H1 (cell line): ENCODE results near the gene CRTC3. TPM values are rescaled to one million over a fixed set of nuclear protein-coding genes. Genes with fewer than 3 reads are reported as not detected.

Source experiments
- CTCF ChIA-PET: fragments of 300-600 bp; sonication (Branson Sonifier 250); formaldehyde crosslinking; loops from one replicate; lab custom pipeline; 2021; ENCODE audit not compliant: partially characterized antibody; lab: Charles Lee
- POLR2A ChIA-PET: fragments of 300-600 bp; sonication (Branson Sonifier 250); formaldehyde crosslinking; loops from one replicate; lab custom pipeline; 2021; ENCODE audit warnings: inconsistent platforms; ENCODE audit not compliant: partially characterized antibody; lab: Charles Lee
- DNase-seq, 2 experiments: peaks; one replicate each; pipeline versions ENCODE4 v3.0.0 to v3.0.0-alpha.2; 2010 to 2022; ENCODE audit warnings: low spot score in 2 of 2, low read depth in 1 of 2, mixed read lengths in 1 of 2
- FAIRE-seq: peaks from 2 replicates; lab custom pipeline; 2011; peaks lifted over from hg19 to GRCh38; lab: Jason Lieb, UNC
- H2AFZ ChIP-seq: 2 replicates; pipeline ENCODE4 v1.8.1; 2012; ENCODE audit warnings: low read length, inconsistent platforms
- H2AK5ac ChIP-seq: 2 replicates; pipeline ENCODE4 v1.6.1; 2013; ENCODE audit warnings: low read depth, low read length
- H2BK120ac ChIP-seq: replicated peaks from 2 replicates; pipeline ENCODE3; 2013; ENCODE audit warnings: low read depth, low read length, inconsistent platforms
- H2BK12ac ChIP-seq: 2 replicates; pipeline ENCODE4 v1.6.1; 2013; ENCODE audit warnings: low read depth, low read length
- H2BK15ac ChIP-seq: 2 replicates; pipeline ENCODE4 v1.6.1; 2013; ENCODE audit warnings: low read length
- H2BK20ac ChIP-seq: 2 replicates; pipeline ENCODE4 v1.6.1; 2013; ENCODE audit warnings: low read length
- H2BK5ac ChIP-seq: 2 replicates; pipeline ENCODE4 v1.6.1; 2013; ENCODE audit warnings: low read depth, low read length
- H3K14ac ChIP-seq: 2 replicates; pipeline ENCODE4 v1.6.1; 2013; ENCODE audit warnings: inconsistent platforms; ENCODE audit not compliant: insufficient read length
- H3K18ac ChIP-seq: 2 replicates; pipeline ENCODE4 v1.6.1; 2013; ENCODE audit warnings: low read length; ENCODE audit errors: extremely low read depth
- H3K23ac ChIP-seq: 2 replicates; pipeline ENCODE4 v1.6.1; 2013; ENCODE audit warnings: inconsistent platforms; ENCODE audit not compliant: insufficient read length
- H3K23me2 ChIP-seq: 2 replicates; pipeline ENCODE4 v1.6.1; 2013; ENCODE audit warnings: low read depth, low read length
- H3K27ac ChIP-seq: 2 replicates; pipeline ENCODE4 v1.6.1; 2011; ENCODE audit warnings: low read depth, low read length, inconsistent platforms
- H3K27me3 ChIP-seq, 4 experiments: replicated peaks in 1 of 4; 1 replicate in 1 of 4; 2 replicates in 3 of 4; pipeline versions ENCODE4 v1.6.1 to v1.8.1; 2011 to 2013; ENCODE audit warnings: low read length in 3 of 4, mild to moderate bottlenecking in 3 of 4, inconsistent platforms in 2 of 4, mixed read lengths in 2 of 4, moderate library complexity in 1 of 4; ENCODE audit not compliant: control insufficient read depth in 3 of 4, insufficient read depth in 3 of 4; ENCODE audit errors: extremely low read depth in 1 of 4
- H3K36me3 ChIP-seq, 4 experiments: 2 replicates each; pipeline versions ENCODE4 v1.6.1 to v1.8.1; 2011 to 2013; ENCODE audit warnings: mild to moderate bottlenecking in 4 of 4, low read length in 3 of 4, moderate library complexity in 2 of 4, control low read depth in 1 of 4, inconsistent platforms in 1 of 4; ENCODE audit not compliant: insufficient read depth in 4 of 4, control insufficient read depth in 2 of 4
- H3K4ac ChIP-seq: replicated peaks from 2 replicates; pipeline ENCODE3; 2013; ENCODE audit warnings: low read length, low read depth, mixed read lengths, inconsistent platforms; ENCODE audit not compliant: insufficient read length
- H3K4me1 ChIP-seq, 4 experiments: replicated peaks in 1 of 4; 1 replicate in 1 of 4; 2 replicates in 3 of 4; pipeline versions ENCODE4 v1.6.1 to v1.8.1; 2011 to 2013; ENCODE audit warnings: low read length in 3 of 4, inconsistent platforms in 2 of 4, mixed read lengths in 1 of 4; ENCODE audit not compliant: insufficient read depth in 4 of 4, control insufficient read depth in 3 of 4
- H3K4me2 ChIP-seq, 2 experiments: 2 replicates each; pipeline versions ENCODE4 v1.6.1 to v1.8.1; 2011 to 2013; ENCODE audit warnings: low read depth in 2 of 2, low read length in 2 of 2, control low read depth in 1 of 2, inconsistent platforms in 1 of 2, mild to moderate bottlenecking in 1 of 2; ENCODE audit not compliant: insufficient read depth in 1 of 2
- H3K4me3 ChIP-seq, 4 experiments: fragments of 200-600, 300-600 bp in 1 of 4; sonication (generic), shearing (Covaris generic), sonication (Bioruptor Twin) in 1 of 4; 2 replicates each; pipeline versions ENCODE4 v1.5.1 to v1.8.1; 2011 to 2016; ENCODE audit warnings: low read length in 4 of 4, low read depth in 3 of 4, control low read depth in 2 of 4, inconsistent platforms in 2 of 4, mild to moderate bottlenecking in 2 of 4, mixed read lengths in 1 of 4, moderate library complexity in 1 of 4; ENCODE audit not compliant: insufficient read depth in 2 of 4; ENCODE audit errors: extremely low read depth in 1 of 4
- H3K56ac ChIP-seq: replicated peaks from 2 replicates; pipeline ENCODE3; 2013; ENCODE audit warnings: low read depth, mild to moderate bottlenecking, mixed read lengths, low read length, inconsistent platforms; ENCODE audit not compliant: insufficient read length
- H3K79me1 ChIP-seq: 2 replicates; pipeline ENCODE4 v1.6.1; 2013; ENCODE audit warnings: low read depth, low read length, control low read depth
- H3K79me2 ChIP-seq, 2 experiments: 2 replicates each; pipeline versions ENCODE4 v1.6.1 to v1.8.1; 2012 to 2013; ENCODE audit warnings: low read length in 2 of 2, mild to moderate bottlenecking in 2 of 2, inconsistent platforms in 1 of 2; ENCODE audit not compliant: insufficient read depth in 2 of 2, control insufficient read depth in 1 of 2
- H3K9ac ChIP-seq, 4 experiments: replicated peaks in 1 of 4; 1 replicate in 1 of 4; 2 replicates in 3 of 4; pipeline versions ENCODE4 v1.6.1 to v1.8.1; 2011 to 2013; ENCODE audit warnings: low read depth in 3 of 4, low read length in 3 of 4, control low read depth in 2 of 4, mild to moderate bottlenecking in 2 of 4, moderate library complexity in 2 of 4, inconsistent platforms in 1 of 4; ENCODE audit errors: extremely low read depth in 1 of 4
- H3K9me3 ChIP-seq, 2 experiments: 2 replicates each; pipeline versions ENCODE4 v1.6.1 to v1.8.1; 2012 to 2013; ENCODE audit warnings: mild to moderate bottlenecking in 2 of 2, moderate library complexity in 2 of 2, control low read depth in 1 of 2, inconsistent platforms in 1 of 2, low read depth in 1 of 2, low read length in 1 of 2, mixed read lengths in 1 of 2; ENCODE audit not compliant: insufficient read depth in 2 of 2
- H4K20me1 ChIP-seq, 2 experiments: replicated peaks in 1 of 2; 2 replicates each; pipeline versions ENCODE3 to v1.8.1; 2011 to 2013; ENCODE audit warnings: inconsistent platforms in 2 of 2, low read length in 2 of 2, mild to moderate bottlenecking in 1 of 2; ENCODE audit not compliant: insufficient read depth in 2 of 2, control insufficient read depth in 1 of 2
- H4K5ac ChIP-seq: 2 replicates; pipeline ENCODE4 v1.6.1; 2013; ENCODE audit warnings: low read length, low read depth, mixed read lengths, inconsistent platforms; ENCODE audit not compliant: insufficient read length
- H4K8ac ChIP-seq: 2 replicates; pipeline ENCODE4 v1.8.0; 2013; ENCODE audit warnings: mild to moderate bottlenecking, moderate library complexity, low read length, inconsistent platforms; ENCODE audit not compliant: insufficient read depth; ENCODE audit errors: extremely low read depth
- H4K91ac ChIP-seq: replicated peaks from 2 replicates; pipeline ENCODE3; 2013; ENCODE audit warnings: low read length, mixed read lengths, inconsistent platforms; ENCODE audit not compliant: insufficient read length
- BCL11A ChIP-seq, 2 experiments: IDR thresholded peaks; one replicate each; pipeline ENCODE4 v1.6.1; 2011; ENCODE audit warnings: low read depth in 2 of 2, low read length in 2 of 2, mild to moderate bottlenecking in 2 of 2
- FOSL1 ChIP-seq: IDR thresholded peaks from 2 replicates; pipeline ENCODE4 v1.6.1; 2011; ENCODE audit warnings: mild to moderate bottlenecking, low read depth, low read length, moderate library complexity; ENCODE audit not compliant: insufficient read depth
- GABPA ChIP-seq: IDR thresholded peaks from 2 replicates; pipeline ENCODE4 v1.6.1; 2011; ENCODE audit warnings: mild to moderate bottlenecking, low read length, moderate library complexity, borderline replicate concordance; ENCODE audit not compliant: insufficient read depth
- JUN ChIP-seq: IDR thresholded peaks from 2 replicates; pipeline ENCODE4 v1.6.1; 2011; ENCODE audit warnings: low read depth, mild to moderate bottlenecking, improper control_type of control experiment, low read length
- JUND ChIP-seq: IDR thresholded peaks from 2 replicates; pipeline ENCODE4 v1.6.1; 2011; ENCODE audit warnings: mild to moderate bottlenecking, improper control_type of control experiment, low read length
- POU5F1 ChIP-seq: IDR thresholded peaks from 2 replicates; pipeline ENCODE4 v1.6.1; 2011; ENCODE audit warnings: low read depth, mild to moderate bottlenecking, low read length, moderate library complexity
- SIRT6 ChIP-seq: IDR thresholded peaks from one replicate; pipeline ENCODE4 v1.7.1; 2012; ENCODE audit warnings: low read length, inconsistent platforms
- SP2 ChIP-seq: IDR thresholded peaks from 2 replicates; pipeline ENCODE4 v1.6.1; 2012; ENCODE audit warnings: mild to moderate bottlenecking, low read length, inconsistent platforms
- SRF ChIP-seq: IDR thresholded peaks from 2 replicates; pipeline ENCODE4 v1.6.1; 2011; ENCODE audit warnings: mild to moderate bottlenecking, low read depth, low read length, moderate library complexity
- WGBS, 2 experiments: shearing (Covaris generic) in 1 of 2; methylation state at CpG; one replicate each; pipeline versions ENCODE4 v1.1.6 to v1.1.7; 2013 to 2015; ENCODE audit warnings: low lambda C conversion rate in 2 of 2, mixed read lengths in 2 of 2, inconsistent platforms in 1 of 2, low coverage in 1 of 2, missing lambda C conversion rate in 1 of 2; ENCODE audit not compliant: insufficient replicate concordance in 2 of 2, insufficient coverage in 1 of 2, insufficient read length in 1 of 2; ENCODE audit errors: extremely low coverage in 1 of 2, missing lambda C conversion rate in 1 of 2; 5-methylcytosine and 5-hydroxymethylcytosine counted together
- polyA plus RNA-seq, 7 experiments: library from polyadenylated mRNA; depleted of rRNA in 3 of 7; stranded (reverse) in 5 of 7; unstranded in 2 of 7; fragments of >200 nt in 5 of 7; fragments of 200-250 nt in 2 of 7; gene quantifications; 1 replicate in 5 of 7; 2 replicates in 1 of 7; 4 replicates in 1 of 7; pipeline versions ENCODE4 v1.2.1 to v1.2.3, GENCODE V29; 2011 to 2013; ENCODE audit warnings: missing spikeins in 2 of 7, mixed read lengths in 2 of 7
- total RNA-seq: library from RNA; stranded (reverse); fragmentation: NEBNext Ultra II Directional; extraction: Animal tissue kit (Norgen Biotek cat#: 25700); gene quantifications from 2 replicates; pipeline ENCODE4 v1.2.1, GENCODE V29; 2021

Gene CRTC3
- total and polyA plus RNA-seq, 2 of the 8 experiments (the other 6 are each of a cell fraction or from before 2014, with no cell fraction given) = 5.0 to 5.3 TPM

GRCh38 chr15:90571063-90571541 lies 41.4 kb downstream of the CRTC3 start:
- H3K79me1 ChIP-seq = no peaks in the 10 kb centered on the region
- no peaks in the 10 kb centered on the region for H4K20me1 ChIP-seq
- 85% methylated on average over 4 of the region's 4 CpGs; no CpG with 5 or more reads in 1 of the 2 experiments for WGBS, 2 experiments
- H2AFZ ChIP-seq = no peak overlapping the region
- H2AK5ac ChIP-seq = no peak overlapping the region
- H2BK20ac ChIP-seq = no peak overlapping the region
- CTCF ChIA-PET = interaction anchor here (1.9 to 2.3 kb wide), 2 partner anchors 15 to 16 kb away, joined by 4 to 9 read pairs; no protein-coding TSS in a partner anchor
- H4K5ac ChIP-seq = no peak overlapping the region
- no peak overlapping the region for H3K18ac ChIP-seq
- no peak overlapping the region for H3K4me3 ChIP-seq
- H3K56ac ChIP-seq = no peak overlapping the region
- H3K27me3 ChIP-seq = no peaks in the 10 kb centered on the region
- no peak overlapping the region for H2BK12ac ChIP-seq
- no peak overlapping the region for H3K14ac ChIP-seq
- H3K36me3 ChIP-seq = no peaks in the 10 kb centered on the region
- H3K23me2 ChIP-seq = no peaks in the 10 kb centered on the region
- no peak overlapping the region for H3K27ac ChIP-seq
- POLR2A ChIA-PET = no interaction called here
- H3K23ac ChIP-seq = no peak overlapping the region
- H4K8ac ChIP-seq = no peak overlapping the region
- no peak overlapping the region for H3K4ac ChIP-seq
- H2BK5ac ChIP-seq = no peak overlapping the region
- H4K91ac ChIP-seq = no peak overlapping the region
- H3K9ac ChIP-seq = no peak overlapping the region
- DNase-seq = no peak
- H3K9me3 ChIP-seq = no peaks in the 10 kb centered on the region
- H3K4me1 ChIP-seq = no peaks in the 10 kb centered on the region
- H3K79me2 ChIP-seq = no peaks in the 10 kb centered on the region
- TF ChIP-seq GABPA (no peak), SP2 (no peak), POU5F1 (no peak), SIRT6 (no peak), BCL11A (IDR thresholded peaks at IDR 0.05; ENCODE audit: low read depth in 2 of 2, low read length in 2 of 2) (no peak), JUND (no peak), JUN (no peak), SRF (no peak), FOSL1 (no peak)
- no peak for FAIRE-seq
- no peak overlapping the region for H3K4me2 ChIP-seq
- no peak overlapping the region for H2BK15ac ChIP-seq
- no peak overlapping the region for H2BK120ac ChIP-seq
